Suprapubic skin (tissue), 3 donors: ENCODE data around the gene MAEA.
A peak's percentile ranks its signal among the peaks of the same experiment; 100 is the strongest.

Experiments used
- POLR2A ChIP-seq, 2 donors: fragments of 450-650 bp; IDR thresholded peaks; one replicate each; pipeline ENCODE4 v1.6.1; 2017; ENCODE audit warnings: antibody characterized with exemption in 2 of 2, mild to moderate bottlenecking in 2 of 2, moderate library complexity in 2 of 2
- TF ChIP-seq, protein P1 (sequence below), 2 donors: fragments of 200-600 bp in 1 of 2; fragments of 450-650 bp in 1 of 2; sonication (generic) in 1 of 2; IDR thresholded peaks; one replicate each; pipeline ENCODE4 v1.5.1; 2016 to 2019; ENCODE audit warnings: antibody characterized with exemption in 2 of 2, mild to moderate bottlenecking in 1 of 2, moderate library complexity in 1 of 2

DNA sequence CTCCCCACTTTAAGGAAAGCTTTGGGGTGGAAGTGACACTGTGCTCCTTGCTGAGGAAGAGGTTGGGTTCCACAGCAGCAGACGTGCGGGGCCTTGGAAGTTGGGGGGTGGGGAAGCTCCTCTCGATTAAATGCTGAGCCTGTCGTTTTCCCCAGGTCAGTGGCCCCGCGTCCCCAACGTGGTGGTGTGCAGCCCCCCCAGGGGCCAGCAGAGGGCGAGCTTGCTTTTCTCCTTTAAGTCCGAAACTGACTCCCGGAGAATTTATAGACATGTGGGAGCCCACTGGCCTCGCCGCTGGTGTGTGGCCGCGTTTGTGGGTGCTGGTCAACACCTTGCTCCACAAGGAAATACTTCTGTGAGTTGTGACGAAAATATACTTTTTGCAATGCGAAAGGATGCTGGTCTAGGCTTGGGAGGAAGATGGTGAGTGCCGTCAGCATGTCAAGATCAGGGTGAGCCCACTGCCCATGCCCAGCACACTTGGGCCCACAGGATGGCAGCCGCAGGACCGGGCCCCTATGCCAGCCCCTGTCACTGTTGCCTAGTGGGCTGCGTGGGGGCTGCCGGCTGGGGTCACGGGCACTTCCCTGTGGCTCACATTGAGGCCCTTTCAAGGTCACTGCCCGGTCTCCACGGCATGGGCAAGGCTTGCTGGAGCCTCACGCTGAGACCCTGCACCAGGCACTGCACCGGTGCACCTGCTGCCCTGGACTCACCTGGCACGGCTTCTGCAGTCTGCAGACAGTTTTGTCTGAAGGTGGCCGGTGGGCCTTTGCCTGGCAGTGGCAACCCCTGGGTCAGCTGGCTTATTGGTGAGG is 66.7 kb downstream of the MAEA start:
- TF ChIP-seq, protein P1, sequence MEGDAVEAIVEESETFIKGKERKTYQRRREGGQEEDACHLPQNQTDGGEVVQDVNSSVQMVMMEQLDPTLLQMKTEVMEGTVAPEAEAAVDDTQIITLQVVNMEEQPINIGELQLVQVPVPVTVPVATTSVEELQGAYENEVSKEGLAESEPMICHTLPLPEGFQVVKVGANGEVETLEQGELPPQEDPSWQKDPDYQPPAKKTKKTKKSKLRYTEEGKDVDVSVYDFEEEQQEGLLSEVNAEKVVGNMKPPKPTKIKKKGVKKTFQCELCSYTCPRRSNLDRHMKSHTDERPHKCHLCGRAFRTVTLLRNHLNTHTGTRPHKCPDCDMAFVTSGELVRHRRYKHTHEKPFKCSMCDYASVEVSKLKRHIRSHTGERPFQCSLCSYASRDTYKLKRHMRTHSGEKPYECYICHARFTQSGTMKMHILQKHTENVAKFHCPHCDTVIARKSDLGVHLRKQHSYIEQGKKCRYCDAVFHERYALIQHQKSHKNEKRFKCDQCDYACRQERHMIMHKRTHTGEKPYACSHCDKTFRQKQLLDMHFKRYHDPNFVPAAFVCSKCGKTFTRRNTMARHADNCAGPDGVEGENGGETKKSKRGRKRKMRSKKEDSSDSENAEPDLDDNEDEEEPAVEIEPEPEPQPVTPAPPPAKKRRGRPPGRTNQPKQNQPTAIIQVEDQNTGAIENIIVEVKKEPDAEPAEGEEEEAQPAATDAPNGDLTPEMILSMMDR (IDR thresholded peaks at IDR 0.05): peak; percentile 23 to 77
- TF ChIP-seq POLR2A (IDR thresholded peaks at IDR 0.05): no peak
